ENCODE measurements around the gene PLCG1.
"Not testable (repeated sequence)": the region's sequence is repeated elsewhere in the genome, so short reads cannot be mapped to it uniquely, and the experiment has no call there.

The PLCG1 gene

DNA sequence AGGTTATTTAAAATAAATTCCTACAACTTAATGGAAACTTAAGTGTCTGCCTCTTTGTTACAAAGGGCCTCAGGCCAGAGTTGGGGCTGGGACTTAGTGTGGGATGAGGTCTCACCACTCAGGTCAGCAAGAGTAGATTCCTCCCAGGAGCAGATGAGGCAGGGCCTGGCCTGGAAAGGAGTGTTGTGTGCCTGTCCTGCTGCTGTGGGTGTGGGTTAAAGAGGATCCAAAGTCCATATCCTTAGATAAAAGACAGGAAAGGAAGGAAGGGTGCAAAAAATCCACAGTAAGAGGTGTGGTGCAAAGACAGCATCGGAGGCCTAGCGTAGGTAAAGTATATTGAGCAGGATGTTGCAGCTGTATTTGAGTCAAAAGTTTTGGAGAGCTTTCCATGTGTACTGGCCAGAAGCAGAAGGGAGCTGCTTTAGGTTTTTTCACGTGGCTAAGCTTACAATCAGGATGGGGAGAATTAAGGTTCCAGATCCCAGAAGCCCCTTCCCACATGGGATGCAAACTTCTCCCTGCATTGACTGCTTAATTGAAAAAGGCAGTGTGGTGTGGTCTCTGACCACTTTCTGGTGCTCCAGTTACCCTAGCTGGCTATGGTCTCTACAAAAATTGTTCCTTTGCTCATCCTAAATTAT is 12.8 kb upstream of the PLCG1 start:
- no peak for DNase-seq (ENCODE audit: low read depth)

DNA sequence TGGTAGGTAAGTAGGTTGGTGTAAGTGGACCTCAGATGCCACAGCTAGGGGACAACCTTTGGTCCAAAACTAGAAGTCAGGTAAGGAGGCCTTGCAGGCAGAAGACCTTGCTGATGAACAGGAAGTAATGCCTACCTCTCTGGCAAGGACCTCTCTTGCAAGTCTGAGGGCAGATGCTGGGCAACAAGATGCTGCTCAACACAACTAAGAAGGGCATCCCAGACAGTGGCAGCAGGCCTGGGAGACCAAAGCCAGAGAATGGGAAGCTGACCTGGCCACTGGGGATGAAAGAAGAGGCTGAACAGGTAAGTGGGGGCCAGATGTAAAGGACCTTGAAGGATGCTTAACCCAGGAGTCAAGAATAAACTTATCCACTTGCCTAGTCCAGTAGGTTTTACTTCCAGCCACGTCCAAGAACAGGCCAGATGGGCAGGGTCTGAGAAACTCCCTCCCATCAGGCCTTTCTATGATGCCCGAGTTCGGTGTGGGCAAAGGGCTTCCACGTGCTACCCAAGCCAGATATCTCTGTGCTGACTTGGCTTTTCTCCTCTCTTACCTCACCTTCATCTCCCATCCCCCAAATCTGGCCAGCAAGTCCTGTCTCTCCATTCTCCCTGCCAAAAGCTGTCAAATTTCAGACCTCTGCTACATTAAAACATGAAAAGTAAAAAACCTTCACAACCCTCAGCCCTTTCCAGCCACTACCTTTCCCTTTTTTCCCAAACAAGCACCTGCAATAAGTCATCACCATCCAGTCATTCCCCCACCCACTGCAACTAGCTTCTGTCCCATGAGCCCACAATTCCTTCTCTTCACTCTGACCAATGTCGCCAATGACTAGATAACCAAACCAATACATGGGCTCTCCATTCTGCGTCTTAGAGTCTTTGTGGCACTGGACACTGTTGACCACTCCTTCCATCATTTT is 11.5 kb upstream of the PLCG1 start:
- no peak for DNase-seq (ENCODE audit: low read depth)

DNA sequence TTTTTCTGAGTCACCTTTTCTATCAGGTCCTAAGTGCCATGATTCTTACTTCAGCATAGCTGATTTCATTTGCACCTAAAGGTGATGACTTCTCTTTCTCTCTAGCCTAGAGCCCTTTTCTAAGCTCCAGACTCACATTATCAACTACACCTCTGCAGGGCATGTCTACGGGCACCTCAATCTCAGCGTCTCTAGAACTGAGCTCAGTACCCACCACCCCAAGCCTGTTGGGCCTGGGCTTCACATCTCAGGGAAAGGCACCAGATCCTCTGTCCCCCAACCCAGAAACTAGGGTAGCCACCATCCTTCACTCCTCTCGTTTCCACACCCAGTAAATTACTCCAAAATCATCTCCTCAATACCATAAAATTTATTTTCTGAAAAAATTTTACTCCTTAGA is 10.6 kb upstream of the PLCG1 start:
- no peak for DNase-seq (ENCODE audit: low read depth)

DNA sequence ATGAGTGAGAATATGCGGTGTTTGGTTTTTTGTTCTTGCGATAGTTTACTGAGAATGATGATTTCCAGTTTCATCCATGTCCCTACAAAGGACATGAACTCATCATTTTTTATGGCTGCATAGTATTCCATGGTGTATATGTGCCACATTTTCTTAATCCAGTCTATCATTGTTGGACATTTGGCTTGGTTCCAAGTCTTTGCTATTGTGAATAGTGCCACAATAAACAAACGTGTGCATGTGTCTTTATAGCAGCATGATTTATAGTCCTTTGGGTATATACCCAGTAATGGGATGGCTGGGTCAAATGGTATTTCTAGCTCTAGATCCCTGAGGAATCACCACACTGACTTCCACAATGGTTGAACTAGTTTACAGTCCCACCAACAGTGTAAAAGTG is 9.0 kb upstream of the PLCG1 start:
- DNase-seq (ENCODE audit: low read depth): not testable (repeated sequence)

DNA sequence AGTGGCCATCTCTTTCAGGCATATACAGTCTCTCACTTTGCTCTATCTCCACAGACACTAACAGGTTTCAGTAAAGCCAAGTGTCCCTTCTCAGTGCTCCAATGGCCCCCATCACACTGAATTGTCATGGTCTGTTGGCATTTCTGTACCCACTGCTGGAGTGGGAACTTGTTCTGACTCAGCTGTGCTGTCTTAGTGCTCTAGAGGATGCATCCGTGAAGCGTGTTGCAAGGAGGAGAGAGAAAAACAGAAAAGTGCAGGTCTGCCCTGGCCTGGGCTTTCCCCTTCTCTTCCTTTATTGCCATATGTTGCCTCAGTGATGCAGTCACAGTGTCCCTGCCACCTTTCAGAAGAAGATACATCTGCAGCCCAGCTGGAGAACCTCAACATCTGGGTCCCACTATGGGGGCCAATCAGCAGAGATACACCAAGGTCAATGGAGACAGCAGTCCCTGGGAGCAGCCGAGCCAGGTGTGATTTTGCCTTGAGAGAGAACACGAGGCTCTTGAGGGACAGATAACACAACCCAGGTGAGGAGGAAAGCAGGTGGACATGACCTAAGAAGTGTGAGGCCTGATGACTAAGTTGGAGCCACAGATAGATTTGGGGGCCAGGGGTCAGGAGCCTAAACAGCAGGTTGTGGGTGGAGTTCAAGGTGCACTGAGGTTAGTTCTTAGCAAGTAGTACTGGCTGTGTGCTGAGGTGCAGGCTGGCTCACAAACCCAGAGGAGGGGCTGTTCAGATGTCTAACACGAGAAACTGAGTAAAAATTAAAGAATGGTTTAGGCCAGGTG is 5.6 kb upstream of the PLCG1 start:
- no peak for DNase-seq (ENCODE audit: low read depth)

GRCh38 chr20:41132388-41132775 is 5.0 kb upstream of the PLCG1 start:
- DNase-seq (ENCODE audit: low read depth): not testable (repeated sequence)

GRCh38 chr20:41133709-41134361 is 3.5 kb upstream of the PLCG1 start:
- DNase-seq (ENCODE audit: low read depth): no peak

- no peak for DNase-seq (ENCODE audit: low read depth)
Observed at GRCh38 chr20:41134362-41135186, 2.8 kb upstream of the PLCG1 start.

GRCh38 chr20:41135187-41135887 is 2.0 kb upstream of the PLCG1 start:
- DNase-seq (ENCODE audit: low read depth): peak; percentile 46

- no peak for DNase-seq (ENCODE audit: low read depth)
Observed at GRCh38 chr20:41135888-41136679, 1.3 kb upstream of the PLCG1 start.

DNA sequence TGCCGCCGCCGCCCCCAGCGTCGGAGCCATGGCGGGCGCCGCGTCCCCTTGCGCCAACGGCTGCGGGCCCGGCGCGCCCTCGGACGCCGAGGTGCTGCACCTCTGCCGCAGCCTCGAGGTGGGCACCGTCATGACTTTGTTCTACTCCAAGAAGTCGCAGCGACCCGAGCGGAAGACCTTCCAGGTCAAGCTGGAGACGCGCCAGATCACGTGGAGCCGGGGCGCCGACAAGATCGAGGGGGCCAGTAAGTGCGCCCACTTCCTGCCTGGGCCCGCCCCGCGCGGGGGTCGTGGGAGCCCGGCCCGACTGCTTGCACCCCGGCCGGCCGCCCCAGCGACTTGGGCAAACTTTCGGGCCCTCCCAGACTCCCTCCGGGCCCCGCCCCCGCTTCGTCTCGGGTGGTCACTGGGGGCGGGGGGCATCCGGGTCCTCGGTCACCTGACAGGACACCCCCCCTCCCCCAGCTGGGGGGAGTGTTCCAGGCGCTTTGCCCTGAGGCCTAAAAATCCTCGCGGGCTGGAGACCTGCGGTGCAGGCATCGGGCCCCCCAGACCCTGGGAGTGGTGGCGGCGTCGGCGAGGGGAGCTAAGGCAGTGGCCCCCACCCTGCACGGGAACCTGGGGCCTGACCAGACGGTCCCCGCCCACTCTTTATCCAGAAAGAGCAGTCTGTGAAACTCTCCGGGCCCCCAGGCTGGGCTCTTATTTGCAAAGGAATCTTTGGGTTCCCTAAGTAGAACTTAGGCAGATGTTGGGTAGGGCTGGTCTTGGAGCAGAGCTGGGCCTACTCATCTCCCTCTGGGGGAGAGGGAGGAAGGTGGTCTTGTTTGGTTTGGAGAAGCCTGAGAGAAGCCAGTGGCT is 501 bp downstream of the PLCG1 start:
- peak; percentile 41 for DNase-seq (ENCODE audit: low read depth)

GRCh38 chr20:41138475-41139226 is 1.3 kb downstream of the PLCG1 start:
- DNase-seq (ENCODE audit: low read depth): peak; percentile 18

DNA sequence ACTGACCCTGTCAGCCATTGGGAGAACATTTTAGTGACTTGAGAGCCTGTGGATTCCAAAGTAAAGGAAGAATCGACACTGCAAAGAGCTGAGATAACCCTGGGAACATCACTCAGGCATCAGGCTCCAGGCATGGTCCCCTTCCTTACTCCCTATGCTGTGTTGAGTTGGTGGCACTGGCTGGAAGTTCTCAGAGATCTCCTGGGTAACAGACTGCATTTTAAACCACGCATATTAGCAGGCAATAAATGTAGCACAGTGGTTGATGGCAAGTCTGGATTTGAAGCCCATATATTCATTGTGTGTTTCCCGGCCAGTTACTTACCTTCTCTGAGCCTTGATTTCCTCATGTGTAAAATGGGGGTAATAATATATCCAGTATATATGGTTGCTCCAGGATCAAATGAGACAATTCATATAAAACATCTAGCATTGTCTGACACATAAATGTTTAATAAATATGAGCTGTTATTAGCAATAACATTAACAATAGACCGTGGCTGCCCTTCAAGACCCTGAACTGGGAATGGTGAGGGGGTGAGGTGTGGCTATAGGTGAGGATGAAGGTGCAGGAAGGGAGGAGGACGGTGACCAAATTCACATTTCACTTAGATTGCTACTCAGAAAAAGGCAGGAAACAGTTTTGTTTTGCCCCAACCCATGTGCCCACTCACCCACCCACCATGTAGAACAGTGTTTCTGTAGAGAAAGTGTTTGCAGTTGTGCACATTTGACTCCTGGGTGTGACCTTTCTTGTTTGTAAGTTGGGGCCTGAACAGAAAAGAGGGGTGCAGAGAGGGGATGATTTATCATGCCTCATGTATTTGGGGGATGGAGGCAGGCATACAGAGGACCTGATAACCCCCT is 2.1 kb downstream of the PLCG1 start:
- no peak for DNase-seq (ENCODE audit: low read depth)

GRCh38 chr20:41140226-41141133 is 3.1 kb downstream of the PLCG1 start:
- no peak for DNase-seq (ENCODE audit: low read depth)

- DNase-seq (ENCODE audit: low read depth): no peak
Observed at GRCh38 chr20:41141153-41141815, 3.9 kb downstream of the PLCG1 start.
